Ramos (cell line): ENCODE results near the gene SDR42E1.
"Not testable (repeated sequence)": the region's sequence is repeated elsewhere in the genome, so short reads cannot be mapped to it uniquely, and the experiment has no call there.

ENCODE experiments used
- in situ Hi-C: fragments of 300-500 bp; cut with MboI; formaldehyde crosslinking; loops from one replicate; pipeline ENCODE4 v1.14.3; 2022; ENCODE audit warnings: low sequenced_read_pairs; ENCODE audit not compliant: unreplicated experiment

Gene SDR42E1

DNA sequence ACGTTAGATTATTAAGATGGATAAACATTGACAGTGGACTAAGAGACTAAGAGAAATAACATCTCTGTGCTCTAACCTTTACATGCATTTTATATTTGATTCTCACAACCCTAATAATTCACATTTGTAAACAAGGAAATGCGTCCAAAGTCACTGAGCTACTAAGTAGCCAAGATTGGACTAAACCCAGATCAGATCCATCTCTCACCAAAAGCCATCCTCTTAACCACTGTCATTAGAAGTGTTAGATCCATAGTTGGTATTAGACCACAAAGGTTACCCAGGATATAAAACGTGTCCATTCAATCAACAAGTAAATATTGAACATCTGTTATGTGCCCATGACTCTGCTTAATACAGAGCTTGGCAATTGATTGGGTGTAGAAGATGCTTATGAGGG, 29.0 kb upstream of the SDR42E1 start:
- in situ Hi-C loops: no loop called here

DNA sequence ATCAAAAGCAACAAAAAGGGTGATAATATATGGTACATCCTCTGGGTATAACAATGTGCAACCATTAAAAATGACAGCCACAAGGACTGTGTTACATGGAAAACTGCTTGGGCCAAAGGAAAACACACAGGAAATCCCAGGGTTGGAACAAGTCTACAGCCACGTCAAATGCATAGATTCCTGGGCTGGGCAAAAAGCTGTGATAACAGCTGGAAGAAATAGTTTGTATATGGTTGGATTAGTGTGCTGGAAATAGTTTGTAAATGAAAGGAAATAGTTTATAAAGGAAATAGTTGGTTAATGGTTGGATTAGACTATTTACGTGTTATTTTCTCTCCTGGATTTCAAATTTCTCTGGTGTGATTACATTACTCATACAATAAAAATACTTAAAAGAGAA, 26.4 kb upstream of the SDR42E1 start:
- in situ Hi-C loops: no loop called here

DNA sequence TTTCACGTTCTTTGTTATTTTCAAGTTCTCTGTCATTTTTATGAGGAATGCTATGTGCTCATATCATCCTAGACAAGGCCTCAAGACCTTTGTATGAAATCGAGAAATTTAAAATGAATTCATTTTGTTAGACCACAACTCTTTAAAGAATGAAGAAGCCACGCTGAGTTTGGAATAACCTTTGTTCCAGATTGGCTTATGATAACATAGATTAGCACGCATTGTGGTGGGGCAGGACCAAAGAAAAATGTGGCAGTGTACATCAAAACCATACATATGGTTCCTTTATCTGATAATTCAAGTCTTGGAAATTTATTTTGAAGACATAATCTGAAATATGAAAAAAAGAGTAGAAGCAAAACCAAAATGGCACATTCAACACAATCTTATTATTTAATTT, 26.0 kb upstream of the SDR42E1 start:
- in situ Hi-C loops: no loop called here

DNA sequence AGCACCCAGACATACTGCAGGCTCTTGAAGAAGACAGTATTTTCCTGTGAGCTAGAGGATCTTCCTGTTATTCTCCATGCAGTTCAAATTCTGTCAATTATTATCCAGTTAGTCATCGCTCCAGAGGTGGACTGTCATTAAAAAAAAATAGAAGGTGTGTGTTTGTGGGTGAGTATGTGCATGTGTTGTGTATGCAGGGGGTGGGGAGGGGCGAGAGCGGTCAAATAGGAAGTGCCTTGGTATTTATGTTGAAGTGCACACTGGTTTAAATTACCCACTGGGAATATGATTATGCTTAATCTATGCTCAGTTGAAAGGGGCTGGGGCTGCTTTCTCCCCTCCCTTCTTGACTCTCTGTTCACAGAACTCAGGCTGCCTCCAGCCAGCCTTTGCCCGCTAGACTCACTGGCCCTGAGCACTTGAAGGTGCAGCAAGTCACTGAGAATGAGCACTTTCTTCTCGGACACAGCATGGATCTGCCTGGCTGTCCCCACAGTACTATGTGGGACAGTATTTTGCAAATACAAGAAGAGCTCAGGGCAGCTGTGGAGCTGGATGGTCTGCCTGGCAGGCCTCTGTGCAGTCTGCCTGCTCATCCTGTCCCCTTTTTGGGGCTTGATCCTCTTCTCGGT, 23.8 kb upstream of the SDR42E1 start, which contains the start of gene HSD17B2:
Gene HSD17B2 (plus strand): TSS at position 273 of the 632 bp plus-strand sequence. CDS start 172 bp downstream, at position 445.
- in situ Hi-C loops: no loop called here

DNA sequence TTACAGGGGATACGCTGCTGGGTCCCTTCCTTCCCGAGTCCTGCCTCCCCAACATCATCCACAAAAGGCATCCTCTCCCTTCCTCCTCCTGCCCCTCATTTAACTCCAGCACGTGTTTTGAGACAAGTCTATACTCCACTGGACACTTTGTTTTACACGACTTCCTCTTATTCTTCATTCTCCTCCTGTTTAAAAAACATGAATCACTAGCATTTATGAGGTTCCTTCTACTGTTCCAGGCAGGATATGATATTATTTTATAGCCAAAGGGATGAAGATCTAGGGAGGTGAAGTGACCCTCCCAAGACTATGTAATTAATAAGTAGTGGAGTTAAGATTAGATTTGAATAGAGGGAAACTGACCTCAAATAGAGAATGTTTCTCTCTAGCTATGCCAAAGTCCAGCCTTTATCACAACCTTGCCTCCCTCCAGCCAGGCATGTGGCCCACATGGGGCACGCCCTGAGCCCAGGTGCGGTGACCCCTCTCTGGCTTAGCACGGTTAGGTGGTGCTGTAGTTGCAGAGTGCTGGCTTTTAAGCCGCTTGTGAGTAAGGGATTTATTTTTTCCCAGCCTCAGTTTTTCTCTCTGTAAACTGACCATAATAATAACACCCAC, 22.5 kb upstream of the SDR42E1 start:
- in situ Hi-C loops: no loop called here

DNA sequence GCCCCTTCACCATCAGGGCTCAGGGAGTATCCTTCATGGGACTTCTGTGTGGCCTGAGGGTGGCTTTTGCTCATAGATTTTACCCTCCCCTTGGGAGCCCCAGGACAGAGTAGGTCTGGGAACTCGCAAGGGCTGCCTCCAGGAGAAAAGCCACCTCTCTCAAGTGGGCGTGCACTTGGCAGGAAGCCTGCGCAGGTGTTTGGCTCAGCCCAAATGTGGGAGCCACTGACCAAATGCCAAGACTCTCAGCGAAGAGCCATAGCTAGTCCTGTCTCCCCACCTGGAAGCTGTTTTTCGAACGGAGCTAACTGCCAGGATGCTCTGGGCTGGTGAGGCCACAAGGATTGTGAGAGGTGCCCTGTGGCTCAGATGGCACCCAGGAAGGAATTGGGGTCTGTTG, 21.7 kb upstream of the SDR42E1 start:
- in situ Hi-C loops: no loop called here

DNA sequence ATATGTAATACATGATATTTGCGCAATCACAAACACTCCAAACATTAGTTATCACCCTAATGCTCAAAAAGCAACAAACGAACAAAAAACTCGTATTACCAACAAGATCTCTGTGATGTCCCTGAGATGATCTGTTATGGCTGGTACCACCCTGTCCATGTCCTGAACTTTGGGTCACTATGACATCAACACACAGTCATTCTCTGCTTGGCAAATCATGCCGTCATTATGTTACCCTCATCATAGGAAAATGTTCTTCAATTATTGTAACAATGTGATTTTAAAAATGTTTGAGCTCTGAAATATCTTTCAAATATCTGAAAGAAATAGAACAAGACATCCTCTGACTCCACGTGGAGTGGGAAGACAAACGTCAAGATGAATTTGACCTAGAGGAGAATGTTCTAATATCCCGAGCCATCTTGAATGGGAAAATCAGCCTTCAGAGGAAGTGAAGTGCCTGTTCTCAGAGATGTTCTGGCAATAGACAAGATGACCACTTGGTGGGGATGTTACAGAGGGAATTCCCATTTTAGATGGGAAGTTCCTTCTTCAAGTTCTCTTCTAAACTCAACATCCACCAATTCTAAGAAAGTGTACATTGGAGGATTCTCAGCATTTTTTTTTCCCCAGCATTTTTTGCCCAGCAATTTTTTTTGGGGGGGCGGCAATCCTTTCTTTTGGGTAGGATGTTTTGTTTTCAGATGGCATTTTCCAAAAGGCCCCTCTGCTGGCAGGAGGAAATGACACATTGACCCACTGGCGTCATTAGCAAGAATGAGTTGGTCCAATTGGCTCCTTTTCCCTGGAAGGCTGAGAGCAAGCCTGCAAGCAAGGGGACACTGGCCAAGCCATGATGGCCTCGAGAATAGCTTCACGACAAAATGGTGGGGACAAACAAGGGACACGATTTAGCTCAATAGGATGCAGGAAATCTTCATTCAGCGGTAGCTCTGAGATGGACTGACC, 20.1 kb upstream of the SDR42E1 start:
- in situ Hi-C loops: no loop called here

DNA sequence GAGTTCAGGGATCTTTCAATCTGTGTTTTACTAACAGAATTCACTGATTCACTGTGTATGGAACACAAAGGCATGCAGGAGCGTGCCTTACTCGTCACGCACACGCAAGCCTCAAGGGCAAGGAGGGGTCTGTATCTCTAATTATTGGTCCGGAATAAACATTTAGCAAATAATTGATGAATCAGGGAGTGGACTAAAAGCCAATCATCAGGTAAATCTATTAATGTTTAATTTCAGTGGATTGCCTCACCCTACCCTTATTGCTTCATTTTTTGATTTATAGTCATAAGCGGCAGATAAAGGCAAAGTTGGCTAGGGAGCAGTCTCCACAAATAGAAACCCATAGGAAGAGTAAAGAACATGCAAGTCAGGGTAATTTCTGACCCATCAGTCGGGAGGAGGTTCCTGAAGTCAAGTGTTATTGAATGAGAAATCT, 16.4 kb upstream of the SDR42E1 start:
- in situ Hi-C loops: no loop called here

DNA sequence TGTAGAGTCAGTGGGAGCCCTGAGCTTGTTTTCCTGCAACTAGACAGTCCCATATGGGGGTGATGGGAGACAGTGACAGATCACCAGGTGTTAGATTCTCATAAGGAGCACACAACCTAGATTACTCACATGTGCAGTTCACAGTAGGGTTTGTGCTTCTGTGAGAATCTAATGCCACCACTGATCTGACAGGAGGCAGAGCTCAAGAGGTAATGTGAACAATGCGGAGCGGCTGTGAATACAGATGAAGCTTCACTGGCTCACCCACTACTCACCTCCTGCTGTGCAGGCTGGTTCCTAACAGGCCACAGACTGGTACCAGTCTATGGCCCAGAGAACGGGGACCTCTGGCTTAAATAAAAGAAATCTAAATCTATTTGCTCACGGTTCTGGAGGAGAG, 13.6 kb upstream of the SDR42E1 start:
- in situ Hi-C loops: no loop called here

DNA sequence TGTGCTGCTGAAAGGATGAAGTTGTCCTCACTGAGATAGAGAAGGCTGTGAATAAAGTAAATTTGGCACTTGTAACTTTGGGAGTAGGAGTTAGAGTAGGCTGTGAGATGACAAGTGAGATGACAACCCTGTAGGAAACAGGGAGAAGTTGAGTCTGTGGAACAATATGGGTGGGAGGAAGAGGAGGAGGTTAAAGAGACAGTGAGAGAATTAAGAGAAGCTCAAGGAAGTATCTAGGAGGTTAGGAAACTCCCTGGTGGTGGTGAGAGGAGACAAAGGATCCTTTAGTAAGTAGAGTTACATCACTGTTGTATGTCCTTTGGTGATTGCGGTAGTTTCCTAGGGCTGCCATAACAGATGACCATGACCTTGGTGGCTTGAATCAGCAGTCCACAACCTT, 13.0 kb upstream of the SDR42E1 start:
- in situ Hi-C loops: no loop called here

DNA sequence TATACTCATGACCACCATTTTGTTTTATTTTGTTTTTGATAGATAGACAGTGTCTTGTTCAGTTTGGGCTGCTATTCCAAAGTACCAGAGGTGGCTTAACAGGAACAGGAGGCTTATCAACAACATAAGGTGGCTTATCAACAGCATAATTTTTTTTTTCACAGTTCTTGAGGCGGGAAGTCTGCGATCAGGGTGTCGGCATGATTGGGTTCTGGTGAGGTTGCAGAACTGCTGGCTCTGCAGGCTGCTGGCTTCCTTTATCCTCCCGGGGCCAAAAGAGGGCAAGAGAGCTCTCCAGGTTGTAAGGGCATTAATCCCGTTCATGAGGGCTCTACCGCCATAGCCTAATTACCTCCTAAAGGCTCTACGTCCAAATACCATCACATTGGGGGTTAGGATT, 11.9 kb upstream of the SDR42E1 start:
- in situ Hi-C loops: no loop called here

DNA sequence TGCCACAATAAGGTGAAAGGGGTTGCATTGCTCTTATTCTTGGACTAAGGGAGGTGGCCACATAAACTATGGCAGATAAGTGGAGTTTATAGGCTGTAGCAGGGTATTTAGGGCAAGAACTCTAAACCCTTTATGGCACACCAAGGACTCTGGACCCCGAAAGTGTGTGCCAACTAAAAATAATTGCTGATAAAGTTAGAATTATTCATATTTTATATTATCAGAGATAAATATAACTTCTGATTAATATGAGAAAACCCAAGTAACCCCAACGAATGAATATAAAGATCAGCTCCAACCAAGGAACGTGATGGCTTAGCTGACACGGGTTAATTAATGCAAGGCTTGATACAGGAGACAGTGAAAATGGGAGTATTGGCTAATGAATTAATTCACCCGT, 8.8 kb upstream of the SDR42E1 start:
- in situ Hi-C loops: no loop called here

DNA sequence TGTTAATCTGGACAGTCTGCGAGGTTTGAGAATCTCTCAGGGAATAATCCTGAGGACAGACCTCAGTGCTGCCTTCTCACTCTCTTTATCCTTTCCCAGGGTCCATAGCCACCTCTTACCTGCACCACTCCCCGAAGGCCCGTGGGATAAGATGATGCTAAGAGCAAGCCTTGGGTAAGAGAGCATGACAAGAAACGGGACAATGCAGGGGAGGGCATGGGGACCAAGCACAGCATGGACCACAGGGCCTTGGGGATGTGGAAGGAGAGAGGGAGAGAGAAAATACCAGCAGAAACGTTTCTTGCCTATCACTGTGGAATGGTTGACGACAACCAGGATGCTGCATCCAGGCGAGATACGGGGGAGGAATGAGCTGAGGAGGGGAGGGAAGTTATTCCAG, 8.3 kb upstream of the SDR42E1 start:
- in situ Hi-C loops: no loop called here

DNA sequence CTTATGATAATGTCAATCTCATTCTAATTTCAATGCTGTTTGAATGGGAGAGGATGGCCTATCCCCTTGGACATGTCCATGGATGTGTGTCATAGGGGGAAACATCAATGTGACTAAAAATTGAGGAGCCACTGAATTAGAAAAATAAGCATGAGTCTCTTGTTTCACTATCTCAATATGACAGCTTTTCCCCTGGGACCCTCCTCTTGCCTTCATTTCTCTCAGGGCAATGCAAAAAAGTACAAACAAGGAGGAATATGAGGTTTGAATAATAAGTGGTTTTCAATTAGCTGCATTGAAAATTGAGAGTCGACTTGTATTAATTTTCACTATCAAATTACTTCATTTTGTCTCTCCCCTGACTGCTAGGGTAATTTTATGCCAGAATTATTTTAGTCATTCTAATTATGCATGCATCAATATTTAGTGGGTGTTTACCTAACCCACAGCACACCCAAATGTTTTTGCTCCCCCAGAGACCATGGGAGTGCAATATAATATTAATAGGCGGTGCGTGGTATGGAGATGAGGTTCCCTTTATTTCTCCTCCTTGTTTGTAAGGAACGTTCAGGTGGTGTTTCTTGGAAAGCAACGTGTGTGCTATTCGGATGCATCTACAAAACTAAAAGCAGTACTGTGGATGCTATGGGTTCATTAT, 6.8 kb upstream of the SDR42E1 start:
- in situ Hi-C loops: no loop called here

DNA sequence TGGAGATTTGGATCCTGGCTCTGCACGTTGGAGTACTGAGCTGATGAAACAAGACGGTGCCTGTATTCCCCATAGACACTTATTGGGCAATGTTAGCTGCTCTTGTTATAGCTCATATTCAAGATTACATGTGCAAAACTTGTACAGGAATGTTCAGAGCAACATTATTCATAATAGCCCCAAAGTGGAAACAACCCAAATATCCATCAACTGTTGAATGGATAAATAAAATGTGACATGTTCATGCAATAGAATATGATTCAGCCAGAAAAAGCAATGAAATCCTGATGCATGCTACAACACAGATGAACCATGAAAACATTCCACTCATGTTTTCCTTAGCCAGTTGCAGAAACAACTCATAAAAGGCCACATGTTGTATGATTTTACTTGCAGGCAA, 5.7 kb upstream of the SDR42E1 start:
- in situ Hi-C loops: no loop called here

DNA sequence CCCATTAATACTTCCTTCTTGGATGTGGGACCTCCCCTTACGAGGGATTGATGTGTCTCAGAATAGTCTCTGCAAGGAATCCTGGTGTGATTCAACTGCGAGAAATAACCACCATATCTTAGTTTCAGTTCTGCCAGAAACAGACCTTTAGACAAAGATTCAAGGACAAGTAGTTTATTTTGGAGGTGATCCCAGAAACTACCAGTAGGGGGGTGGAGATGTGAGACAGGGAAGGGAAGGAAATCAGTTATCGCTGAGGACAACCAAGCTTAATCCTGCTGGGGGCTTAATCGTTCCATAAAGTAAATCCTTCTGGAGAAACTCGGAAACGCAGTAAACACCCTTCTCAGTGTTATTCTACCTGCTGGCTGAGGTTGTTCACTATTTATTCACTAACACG, 5.0 kb upstream of the SDR42E1 start:
- in situ Hi-C loops: no loop called here

DNA sequence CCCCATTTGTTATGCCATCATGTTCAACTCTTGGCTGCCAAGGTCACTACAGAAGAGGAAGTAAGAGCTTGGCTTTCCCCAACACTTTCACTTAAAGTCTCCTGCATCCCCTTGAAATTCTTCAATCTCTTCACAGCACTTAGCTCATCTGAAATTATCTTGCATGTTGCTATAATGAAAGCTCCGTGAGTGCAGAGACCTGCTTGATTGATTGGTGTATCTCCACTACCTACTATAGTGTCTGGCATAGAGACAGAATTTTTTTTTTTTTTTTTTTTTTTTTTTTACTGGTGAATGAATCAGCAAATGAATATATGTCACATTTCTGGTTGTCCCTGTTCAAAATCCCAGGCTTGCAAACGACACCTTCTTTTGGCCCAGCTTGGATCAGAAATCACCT, 1.9 kb upstream of the SDR42E1 start:
- in situ Hi-C loops: no loop called here

DNA sequence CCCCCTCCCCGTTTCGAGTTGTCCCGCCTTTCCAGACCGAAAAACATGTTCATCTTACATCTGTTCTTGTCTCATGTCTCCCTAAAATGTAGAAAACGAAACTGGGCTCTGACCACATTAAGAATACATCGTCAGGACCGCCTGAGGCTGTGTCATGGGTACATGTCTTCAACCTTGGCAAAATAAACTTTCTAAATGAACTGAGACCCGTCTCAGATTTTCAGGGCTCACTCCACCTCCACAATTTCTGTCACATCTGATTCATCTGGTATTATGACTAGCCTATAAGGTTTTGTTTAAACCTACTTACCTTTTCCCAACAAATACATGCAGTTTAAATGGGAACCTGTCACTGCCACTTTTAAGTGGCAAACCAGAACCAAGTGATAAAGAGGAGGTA, 621 bp downstream of the SDR42E1 start:
- in situ Hi-C loops: no loop called here

DNA sequence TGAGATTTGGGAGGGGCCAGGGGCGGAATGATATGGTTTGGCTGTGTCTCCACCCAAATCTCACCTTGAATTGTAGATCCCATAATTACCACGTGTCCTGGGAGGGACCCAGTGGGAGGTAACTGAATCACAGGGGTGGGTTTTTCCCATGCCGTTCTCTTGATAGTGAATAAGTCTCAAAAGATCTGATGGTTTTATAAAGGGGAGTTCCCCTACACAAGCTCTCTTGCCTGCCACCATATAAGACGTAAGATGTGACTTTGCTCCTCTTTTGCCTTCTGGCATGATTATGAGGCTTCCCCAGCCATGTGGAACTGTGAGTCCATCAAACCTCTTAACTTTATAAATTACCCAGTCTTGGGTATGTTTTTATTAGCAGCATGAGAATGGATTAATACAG, 1.5 kb downstream of the SDR42E1 start:
- in situ Hi-C loops: not testable (repeated sequence)

DNA sequence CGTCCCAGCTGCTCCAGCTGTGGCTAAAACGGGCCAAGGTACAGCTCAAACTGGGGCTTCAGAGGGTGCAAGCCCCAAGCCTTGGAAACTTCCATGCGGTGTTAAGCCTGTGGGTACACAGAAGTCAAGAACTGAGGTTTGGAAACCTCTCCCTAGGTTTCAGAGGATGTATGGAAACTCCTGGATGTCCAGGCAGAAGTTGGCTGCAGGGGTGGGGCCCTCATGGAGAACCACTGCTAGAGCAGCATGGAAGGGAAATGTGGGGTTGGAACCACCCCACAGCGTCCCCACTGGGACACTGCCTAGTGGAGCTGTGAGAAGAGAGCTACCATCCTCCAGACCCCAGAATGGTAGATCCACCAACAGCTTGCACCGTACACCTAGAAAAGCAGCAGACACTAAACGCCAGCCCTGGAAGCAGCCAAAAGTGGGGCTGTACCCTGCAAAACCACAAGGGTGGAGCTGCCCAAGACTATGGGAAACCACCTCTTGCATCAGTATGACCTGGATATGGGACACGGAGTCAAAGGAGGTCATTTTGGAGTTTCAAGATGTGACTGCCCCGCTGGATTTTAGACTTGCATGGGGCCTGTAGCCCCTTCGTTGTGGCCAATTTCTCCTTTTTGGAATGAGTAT, 2.2 kb downstream of the SDR42E1 start:
- in situ Hi-C loops: no loop called here
